CD14-positive monocyte (primary cell): ENCODE measurements around the gene PEAK1. TPM values are rescaled to one million over a fixed set of nuclear protein-coding genes. Genes with fewer than 3 reads are reported as not detected.

Experiments used
- DNase-seq, 3 donors: peaks; one replicate each; pipeline ENCODE4 v3.0.0-alpha.2; 2011 to 2022
- H2AFZ ChIP-seq: 2 replicates; pipeline ENCODE4 v1.6.0; 2012; ENCODE audit warnings: mild to moderate bottlenecking, low read depth, low read length, inconsistent platforms; ENCODE audit not compliant: insufficient read depth, poor library complexity, severe bottlenecking
- H3K27ac ChIP-seq, 2 donors: 1 replicate in 1 of 2; 2 replicates in 1 of 2; pipeline ENCODE4 v1.5.1; 2012 to 2013; ENCODE audit warnings: low read length in 2 of 2, control low read depth in 1 of 2, inconsistent platforms in 1 of 2, low read depth in 1 of 2, mild to moderate bottlenecking in 1 of 2
- H3K27me3 ChIP-seq, 2 donors: one replicate each; pipeline versions ENCODE4 v1.6.0 to v1.6.1; 2011 to 2013; ENCODE audit warnings: low read length in 2 of 2; ENCODE audit not compliant: control insufficient read depth in 2 of 2, insufficient read depth in 2 of 2
- H3K36me3 ChIP-seq, 2 donors: replicated peaks in 1 of 2; 1 replicate in 1 of 2; 2 replicates in 1 of 2; pipeline versions ENCODE4 v1.5.1 to v1.6.1; 2012 to 2013; ENCODE audit warnings: low read length in 2 of 2, control low read depth in 1 of 2, inconsistent platforms in 1 of 2, mild to moderate bottlenecking in 1 of 2; ENCODE audit not compliant: insufficient read depth in 2 of 2, control insufficient read depth in 1 of 2
- H3K4me1 ChIP-seq, 2 donors: 1 replicate in 1 of 2; 2 replicates in 1 of 2; pipeline versions ENCODE4 v1.5.1 to v1.6.1; 2012 to 2013; ENCODE audit warnings: low read length in 2 of 2, control low read depth in 1 of 2, inconsistent platforms in 1 of 2, mild to moderate bottlenecking in 1 of 2, moderate library complexity in 1 of 2; ENCODE audit not compliant: insufficient read depth in 2 of 2, control insufficient read depth in 1 of 2
- H3K4me2 ChIP-seq: replicated peaks from 2 replicates; pipeline ENCODE3; 2012; ENCODE audit warnings: low read length, moderate library complexity, mild to moderate bottlenecking; ENCODE audit not compliant: poor library complexity, severe bottlenecking; ENCODE audit errors: extremely low read depth
- H3K4me3 ChIP-seq, 3 experiments: fragments of 200-600 bp in 1 of 3; sonication (generic) in 1 of 3; replicated peaks in 1 of 3; 1 replicate in 2 of 3; 2 replicates in 1 of 3; pipeline ENCODE4 v1.5.1; 2011 to 2013; ENCODE audit warnings: low read length in 3 of 3, mild to moderate bottlenecking in 3 of 3, control low read depth in 2 of 3, low read depth in 2 of 3, inconsistent platforms in 1 of 3, moderate library complexity in 1 of 3
- H3K79me2 ChIP-seq: 2 replicates; pipeline ENCODE4 v1.6.0; 2012; ENCODE audit warnings: mild to moderate bottlenecking, control low read depth, inconsistent platforms, low read length, moderate library complexity; ENCODE audit not compliant: insufficient read depth
- H3K9ac ChIP-seq: 2 replicates; pipeline ENCODE4 v1.6.0; 2017; ENCODE audit warnings: low read length, mild to moderate bottlenecking; ENCODE audit not compliant: insufficient read depth, poor library complexity, severe bottlenecking
- H3K9me3 ChIP-seq, 2 donors: replicated peaks in 1 of 2; 1 replicate in 1 of 2; 2 replicates in 1 of 2; pipeline versions ENCODE4 v1.5.1 to v1.6.1; 2012 to 2013; ENCODE audit warnings: low read length in 2 of 2, control low read depth in 1 of 2; ENCODE audit not compliant: control insufficient read depth in 1 of 2, insufficient read depth in 1 of 2
- H4K20me1 ChIP-seq: 2 replicates; pipeline ENCODE4 v1.6.0; 2012; ENCODE audit warnings: mild to moderate bottlenecking, low read length, control low read depth, moderate library complexity; ENCODE audit not compliant: insufficient read depth
- H3K27ac Mint-ChIP-seq, 7 donors: one replicate each; pipeline ENCODE4 v1.8.0; 2020; ENCODE audit warnings: mild to moderate bottlenecking in 7 of 7, mixed read lengths in 7 of 7, moderate library complexity in 6 of 7, inconsistent platforms in 2 of 7
- H3K27me3 Mint-ChIP-seq, 3 donors: one replicate each; pipeline ENCODE4 v1.8.0; 2021 to 2022; ENCODE audit warnings: low read depth in 3 of 3, mild to moderate bottlenecking in 3 of 3, mixed read lengths in 3 of 3, moderate library complexity in 3 of 3, inconsistent platforms in 1 of 3
- H3K36me3 Mint-ChIP-seq, 2 donors: one replicate each; pipeline ENCODE4 v1.8.0; 2020; ENCODE audit warnings: mixed read lengths in 2 of 2, inconsistent platforms in 1 of 2, mild to moderate bottlenecking in 1 of 2
- H3K4me1 Mint-ChIP-seq: one replicate; pipeline ENCODE4 v1.8.0; 2020; ENCODE audit warnings: mild to moderate bottlenecking, mixed read lengths
- H3K4me3 Mint-ChIP-seq, 2 donors: one replicate each; pipeline ENCODE4 v1.8.0; 2020; ENCODE audit warnings: mild to moderate bottlenecking in 2 of 2, mixed read lengths in 2 of 2, moderate library complexity in 1 of 2
- H3K9me3 Mint-ChIP-seq, 7 donors: one replicate each; pipeline ENCODE4 v1.8.0; 2020 to 2022; ENCODE audit warnings: mixed read lengths in 7 of 7, mild to moderate bottlenecking in 6 of 7, moderate library complexity in 6 of 7, inconsistent platforms in 2 of 7
- WGBS: methylation state at CpG from one replicate; pipeline ENCODE4 v1.1.5; 2013; ENCODE audit warnings: missing lambda C conversion rate; ENCODE audit not compliant: insufficient coverage; 5-methylcytosine and 5-hydroxymethylcytosine counted together
- intact Hi-C, 2 donors: fragments of 100-400 bp; cut with micrococcal nuclease; formaldehyde crosslinking; loops; one replicate each; pipeline versions ENCODE4 v1.15.0 to v1.15.1; 2023
- polyA plus RNA-seq, 3 donors: library from polyadenylated mRNA; depleted of rRNA in 1 of 3; unstranded in 2 of 3; stranded (reverse) in 1 of 3; fragments of 300-500 nt in 2 of 3; fragments of >200 nt in 1 of 3; fragmentation: Illumina TruSeq in 2 of 3; gene quantifications; 1 replicate in 2 of 3; 2 replicates in 1 of 3; pipeline ENCODE4 v1.2.3, GENCODE V29; 2012 to 2021
- TF ChIP-seq, protein P1 (sequence below): fragments of 200-600 bp; IDR thresholded peaks from one replicate; pipeline ENCODE4 v1.8.0; 2022; ENCODE audit warnings: antibody characterized with exemption, mild to moderate bottlenecking

The PEAK1 gene
- polyA plus RNA-seq, 3 donors: 0.85 to 8.7 (median 1.1) TPM

DNA sequence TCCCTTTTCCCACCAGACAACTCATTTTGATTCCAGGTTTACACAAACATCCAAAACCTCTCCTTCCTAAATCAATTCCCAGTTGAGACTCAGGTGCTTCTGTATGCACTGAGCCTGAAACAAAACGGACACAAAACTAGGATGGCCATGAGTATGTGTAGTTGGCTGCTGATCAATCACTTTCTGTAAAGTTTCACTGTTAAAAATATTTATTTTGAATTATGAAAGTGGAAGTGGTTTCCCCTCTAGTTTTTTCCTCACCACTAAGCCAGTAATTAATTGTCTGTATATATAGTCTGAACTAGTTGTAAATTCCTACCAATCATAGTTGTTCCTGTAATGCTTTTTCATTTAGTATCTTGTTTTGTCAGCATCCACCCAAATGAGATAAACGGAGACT, 297.3 kb downstream of the PEAK1 start:
- no peaks in the 10 kb centered on the region for H4K20me1 ChIP-seq
- no peaks in the 10 kb centered on the region for H3K9me3 Mint-ChIP-seq
- H3K27me3 Mint-ChIP-seq: peaks cover 0 to 4% (median 2%) of the 10 kb centered on the region in 3 donors
- intact Hi-C loops: no loop called here
- no peak overlapping the region for H3K9ac ChIP-seq
- no peak overlapping the region for H3K4me2 ChIP-seq
- no peak overlapping the region for H3K4me3 ChIP-seq
- peaks cover 2 to 7% of the 10 kb centered on the region in 2 donors for H3K36me3 Mint-ChIP-seq
- no peak overlapping the region for H3K27ac Mint-ChIP-seq
- H3K9me3 ChIP-seq: no peaks in the 10 kb centered on the region
- WGBS: no CpG with 5 or more reads among the region's 2 CpGs
- H3K36me3 ChIP-seq: no peaks in the 10 kb centered on the region
- no peaks in the 10 kb centered on the region for H3K79me2 ChIP-seq
- H3K27me3 ChIP-seq: no peaks in the 10 kb centered on the region
- H3K4me1 Mint-ChIP-seq: peaks cover 7% of the 10 kb centered on the region
- DNase-seq: no peak
- TF ChIP-seq, protein P1, sequence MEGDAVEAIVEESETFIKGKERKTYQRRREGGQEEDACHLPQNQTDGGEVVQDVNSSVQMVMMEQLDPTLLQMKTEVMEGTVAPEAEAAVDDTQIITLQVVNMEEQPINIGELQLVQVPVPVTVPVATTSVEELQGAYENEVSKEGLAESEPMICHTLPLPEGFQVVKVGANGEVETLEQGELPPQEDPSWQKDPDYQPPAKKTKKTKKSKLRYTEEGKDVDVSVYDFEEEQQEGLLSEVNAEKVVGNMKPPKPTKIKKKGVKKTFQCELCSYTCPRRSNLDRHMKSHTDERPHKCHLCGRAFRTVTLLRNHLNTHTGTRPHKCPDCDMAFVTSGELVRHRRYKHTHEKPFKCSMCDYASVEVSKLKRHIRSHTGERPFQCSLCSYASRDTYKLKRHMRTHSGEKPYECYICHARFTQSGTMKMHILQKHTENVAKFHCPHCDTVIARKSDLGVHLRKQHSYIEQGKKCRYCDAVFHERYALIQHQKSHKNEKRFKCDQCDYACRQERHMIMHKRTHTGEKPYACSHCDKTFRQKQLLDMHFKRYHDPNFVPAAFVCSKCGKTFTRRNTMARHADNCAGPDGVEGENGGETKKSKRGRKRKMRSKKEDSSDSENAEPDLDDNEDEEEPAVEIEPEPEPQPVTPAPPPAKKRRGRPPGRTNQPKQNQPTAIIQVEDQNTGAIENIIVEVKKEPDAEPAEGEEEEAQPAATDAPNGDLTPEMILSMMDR: no peak
- H3K4me1 ChIP-seq: no peaks in the 10 kb centered on the region
- H2AFZ ChIP-seq: no peak overlapping the region
- H3K4me3 Mint-ChIP-seq: no peak overlapping the region
- no peak overlapping the region for H3K27ac ChIP-seq

GRCh38 chr15:77121599-77121998, 298.3 kb downstream of the PEAK1 start:
- no peaks in the 10 kb centered on the region for H3K4me1 ChIP-seq
- Mint-ChIP-seq H3K4me3 (no peak overlapping the region), H3K4me1 (peaks cover 7% of the 10 kb centered on the region), H3K36me3 (peaks cover 0 to 4% of the 10 kb centered on the region in 2 donors), H3K9me3 (no peaks in the 10 kb centered on the region), H3K27ac (no peak overlapping the region), H3K27me3 (peaks cover 0 to 4% (median 2%) of the 10 kb centered on the region in 3 donors)
- H3K9ac ChIP-seq: no peak overlapping the region
- WGBS: no CpG with 5 or more reads among the region's 1 CpG
- no peak overlapping the region for H3K27ac ChIP-seq
- no peaks in the 10 kb centered on the region for H4K20me1 ChIP-seq
- no peaks in the 10 kb centered on the region for H3K27me3 ChIP-seq
- H3K4me2 ChIP-seq: no peak overlapping the region
- intact Hi-C loops: no loop called here
- no peak overlapping the region for H3K4me3 ChIP-seq
- H2AFZ ChIP-seq: no peak overlapping the region
- TF ChIP-seq, protein P1: no peak
- H3K79me2 ChIP-seq: no peaks in the 10 kb centered on the region
- H3K9me3 ChIP-seq: no peaks in the 10 kb centered on the region
- no peak for DNase-seq
- H3K36me3 ChIP-seq: no peaks in the 10 kb centered on the region
